BJ (cell line): ENCODE data around the gene CTNNBIP1. TPM values are rescaled to one million over a fixed set of nuclear protein-coding genes. Genes with fewer than 3 reads are reported as not detected.
"Not testable (repeated sequence)": the region's sequence is repeated elsewhere in the genome, so short reads cannot be mapped to it uniquely, and the experiment has no call there.

Source experiments
- CTCF ChIA-PET: fragments of 350-600 bp; formaldehyde crosslinking; extraction: SDS; loops from one replicate; lab custom pipeline; 2021; ENCODE audit warnings: antibody characterized with exemption, inconsistent platforms; lab: Yijun Ruan, JAX
- POLR2A ChIA-PET: fragments of 300-600 bp; sonication (Branson Sonifier 250); formaldehyde crosslinking; extraction: SDS; loops from one replicate; lab custom pipeline; 2021; ENCODE audit warnings: antibody characterized with exemption; lab: Charles Lee
- DNase-seq: peaks from one replicate; pipeline ENCODE4 v3.0.0-alpha.2; 2011; ENCODE audit warnings: low read depth
- H3K27me3 ChIP-seq: 2 replicates; pipeline ENCODE4 v1.6.0; 2011; ENCODE audit warnings: low read length; ENCODE audit not compliant: control insufficient read depth, insufficient read depth
- H3K36me3 ChIP-seq: 2 replicates; pipeline ENCODE4 v1.5.1; 2011; ENCODE audit warnings: low read length; ENCODE audit not compliant: control insufficient read depth, insufficient read depth
- H3K4me3 ChIP-seq: 2 replicates; pipeline ENCODE4 v1.5.1; 2011; ENCODE audit warnings: low read depth, mild to moderate bottlenecking, control low read depth, low read length
- polyA plus RNA-seq: library from polyadenylated mRNA; depleted of rRNA; stranded (reverse); fragments of >200 nt; gene quantifications from 2 replicates; pipeline ENCODE4 v1.2.3, GENCODE V29; 2011
- TF ChIP-seq, protein P1 (sequence below): IDR thresholded peaks from 2 replicates; pipeline ENCODE4 v1.5.1; 2011; ENCODE audit warnings: low read depth, mild to moderate bottlenecking, control low read depth, inconsistent platforms, low read length, moderate library complexity; ENCODE audit not compliant: insufficient read depth

Gene CTNNBIP1
- polyA plus RNA-seq, 1 experiment = 25.5 TPM

DNA sequence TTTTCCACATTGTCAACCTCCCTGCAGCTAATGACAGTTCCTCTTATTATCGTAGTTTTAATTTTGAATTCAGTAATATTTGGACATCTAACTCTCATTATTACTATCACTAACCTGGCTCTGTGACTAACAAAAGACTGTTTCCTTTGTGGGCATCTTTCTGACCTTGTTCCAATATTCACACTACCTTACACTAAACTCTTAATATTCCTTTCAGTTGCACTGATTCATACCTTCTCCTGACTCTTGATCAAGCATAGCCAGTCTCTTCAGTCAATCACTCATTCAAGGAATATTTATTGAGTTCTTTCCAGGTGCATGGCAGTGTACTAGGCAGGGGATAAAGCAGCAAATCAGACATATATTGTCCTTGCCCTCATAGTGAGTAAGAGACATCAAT is 7.8 kb upstream of the CTNNBIP1 start:
- no peak overlapping the region for H3K4me3 ChIP-seq
- ChIA-PET CTCF (no interaction called here), POLR2A (no interaction called here)
- no peak for DNase-seq
- no peaks in the 10 kb centered on the region for H3K36me3 ChIP-seq
- TF ChIP-seq, protein P1, sequence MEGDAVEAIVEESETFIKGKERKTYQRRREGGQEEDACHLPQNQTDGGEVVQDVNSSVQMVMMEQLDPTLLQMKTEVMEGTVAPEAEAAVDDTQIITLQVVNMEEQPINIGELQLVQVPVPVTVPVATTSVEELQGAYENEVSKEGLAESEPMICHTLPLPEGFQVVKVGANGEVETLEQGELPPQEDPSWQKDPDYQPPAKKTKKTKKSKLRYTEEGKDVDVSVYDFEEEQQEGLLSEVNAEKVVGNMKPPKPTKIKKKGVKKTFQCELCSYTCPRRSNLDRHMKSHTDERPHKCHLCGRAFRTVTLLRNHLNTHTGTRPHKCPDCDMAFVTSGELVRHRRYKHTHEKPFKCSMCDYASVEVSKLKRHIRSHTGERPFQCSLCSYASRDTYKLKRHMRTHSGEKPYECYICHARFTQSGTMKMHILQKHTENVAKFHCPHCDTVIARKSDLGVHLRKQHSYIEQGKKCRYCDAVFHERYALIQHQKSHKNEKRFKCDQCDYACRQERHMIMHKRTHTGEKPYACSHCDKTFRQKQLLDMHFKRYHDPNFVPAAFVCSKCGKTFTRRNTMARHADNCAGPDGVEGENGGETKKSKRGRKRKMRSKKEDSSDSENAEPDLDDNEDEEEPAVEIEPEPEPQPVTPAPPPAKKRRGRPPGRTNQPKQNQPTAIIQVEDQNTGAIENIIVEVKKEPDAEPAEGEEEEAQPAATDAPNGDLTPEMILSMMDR = no peak
- H3K27me3 ChIP-seq = no peaks in the 10 kb centered on the region

DNA sequence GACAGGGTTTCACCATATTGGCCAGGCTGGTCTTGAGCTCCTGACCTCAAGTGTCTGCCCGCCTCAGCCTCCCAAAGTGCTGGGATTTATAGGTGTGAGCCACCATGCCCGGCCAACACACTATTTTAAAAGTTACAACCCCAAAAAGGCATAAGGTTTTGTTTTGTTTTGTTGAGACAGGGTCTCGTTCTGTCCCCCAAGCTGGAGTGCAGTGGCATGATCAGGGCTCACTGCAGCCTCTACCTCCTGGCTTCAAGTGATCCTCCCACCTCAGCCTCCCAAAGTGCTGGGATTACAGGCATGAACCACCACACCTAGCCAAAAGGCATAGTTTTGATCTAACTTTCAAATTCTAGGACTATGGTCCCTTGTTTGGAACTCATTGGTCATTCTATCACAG is 7.4 kb upstream of the CTNNBIP1 start:
- not testable (repeated sequence) for H3K4me3 ChIP-seq

DNA sequence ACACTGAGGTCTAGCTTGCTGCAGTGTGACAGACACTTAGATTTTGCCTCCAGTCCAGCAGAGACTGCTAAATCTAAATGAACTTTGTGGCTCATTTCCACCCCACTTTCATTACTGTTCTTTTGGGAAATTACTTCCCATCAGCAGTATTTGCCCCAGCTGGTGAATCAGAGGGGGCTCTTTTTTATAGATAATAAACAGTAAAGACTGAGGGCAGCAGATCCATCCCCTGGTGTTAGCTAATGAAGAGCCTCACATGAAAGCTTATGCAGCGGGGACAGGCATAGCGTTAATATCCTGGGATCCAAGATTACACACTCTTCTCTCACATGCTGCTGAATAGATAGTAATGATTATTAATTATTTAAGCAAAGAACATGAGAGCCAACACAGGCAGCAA is 6.4 kb upstream of the CTNNBIP1 start:
- ChIA-PET POLR2A (interaction anchor here (0.7 kb wide), 1 partner anchor 34 kb away, joined by 3 read pairs; no protein-coding TSS in a partner anchor), CTCF (interaction anchor here (0.6 to 1.1 kb wide), 2 partner anchors 33 kb away, joined by 3 read pairs; no protein-coding TSS in a partner anchor)
- no peak overlapping the region for H3K4me3 ChIP-seq
- H3K36me3 ChIP-seq = no peaks in the 10 kb centered on the region
- H3K27me3 ChIP-seq = no peaks in the 10 kb centered on the region
- no peak for DNase-seq
- TF ChIP-seq, protein P1 = no peak

More for the DNA sequence above, 7.4 kb upstream of the CTNNBIP1 start:
- H3K27me3 ChIP-seq, H3K36me3 ChIP-seq, DNase-seq: not testable (repeated sequence)
- ChIA-PET POLR2A (interaction anchor here (0.6 kb wide), 1 partner anchor 38 kb away, joined by 4 read pairs; no protein-coding TSS in a partner anchor), CTCF (interaction anchor here (1.1 kb wide), 1 partner anchor 32 kb away, joined by 3 read pairs; no protein-coding TSS in a partner anchor)

DNA sequence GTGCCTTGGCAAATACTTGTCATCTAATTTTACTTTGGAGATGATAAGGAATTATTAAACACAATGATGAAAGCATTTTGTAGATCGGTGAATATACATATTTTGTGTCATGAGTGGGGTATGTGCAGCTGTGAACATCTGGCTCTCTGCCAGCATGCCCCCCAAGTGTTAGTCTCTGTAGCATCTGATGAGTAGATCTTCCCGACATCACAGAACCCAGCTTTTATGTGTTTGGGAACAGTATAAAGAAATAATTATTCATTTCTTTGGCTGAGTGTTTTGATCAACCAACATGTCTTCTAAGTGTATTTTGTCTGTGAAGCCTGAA is 4.5 kb upstream of the CTNNBIP1 start:
- Histone ChIP-seq H3K36me3 (no peaks in the 10 kb centered on the region), H3K27me3 (no peaks in the 10 kb centered on the region), H3K4me3 (no peak overlapping the region)
- TF ChIP-seq, protein P1 = no peak
- POLR2A ChIA-PET = no interaction called here
- DNase-seq = no peak
- CTCF ChIA-PET = interaction anchor here (1.3 to 2.7 kb wide), 5 partner anchors 8 to 46 kb away, joined by 3 to 11 read pairs (median 8); no protein-coding TSS in a partner anchor

DNA sequence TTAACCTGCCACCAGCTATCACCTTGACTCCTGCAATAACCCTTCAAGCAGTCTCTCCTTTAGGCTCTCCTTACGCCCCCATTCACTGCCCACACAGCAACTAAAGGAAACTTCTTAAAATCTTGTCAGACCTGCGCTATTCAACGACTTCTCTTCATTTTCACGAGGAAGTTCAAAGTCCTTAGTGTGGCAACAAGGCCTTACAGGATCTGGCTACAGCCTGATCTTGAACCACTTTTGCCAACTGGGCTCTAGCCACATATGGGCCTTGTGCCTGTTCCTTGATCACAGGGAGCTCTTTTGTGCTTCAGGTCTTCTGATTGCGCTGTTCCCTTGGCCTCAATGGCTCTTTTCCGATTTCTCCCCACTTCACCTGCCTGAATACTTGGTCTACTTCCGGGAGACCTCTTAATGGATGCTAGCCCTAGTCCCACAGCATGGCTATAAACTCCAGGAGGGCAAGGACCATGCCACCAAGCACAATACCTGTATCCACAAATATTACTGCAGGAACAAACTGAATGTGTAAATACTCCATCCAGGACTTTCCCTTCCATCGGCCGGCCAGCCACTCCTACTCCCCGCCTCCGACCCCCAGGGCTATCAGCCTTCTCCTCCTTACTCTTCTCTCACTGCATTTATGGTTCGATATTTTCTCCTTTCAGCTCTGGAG is 2.3 kb upstream of the CTNNBIP1 start:
- Histone ChIP-seq H3K27me3 (no peaks in the 10 kb centered on the region), H3K36me3 (no peaks in the 10 kb centered on the region), H3K4me3 (no peak overlapping the region)
- DNase-seq = no peak
- CTCF ChIA-PET = interaction anchor here (1.4 kb wide), 1 partner anchor 44 kb away, joined by 3 read pairs; no protein-coding TSS in a partner anchor
- TF ChIP-seq, protein P1 = no peak
- POLR2A ChIA-PET = no interaction called here
